Uterus (tissue), 2 donors: Measurements from ENCODE around the gene PARD6B.

ENCODE experiments used
- POLR2A ChIP-seq, 2 donors: fragments of 450-650 bp; IDR thresholded peaks; one replicate each; pipeline ENCODE4 v1.6.1; 2016; ENCODE audit warnings: antibody characterized with exemption in 2 of 2, mild to moderate bottlenecking in 1 of 2, moderate library complexity in 1 of 2
- TF ChIP-seq, protein P1 (sequence below), 4 experiments: fragments of 200-600 bp in 2 of 4; fragments of 450-650 bp in 2 of 4; sonication (generic) in 2 of 4; IDR thresholded peaks; one replicate each; pipeline ENCODE4 v1.5.1; 2016 to 2019; ENCODE audit warnings: antibody characterized with exemption in 4 of 4, mild to moderate bottlenecking in 2 of 4, moderate library complexity in 1 of 4

DNA sequence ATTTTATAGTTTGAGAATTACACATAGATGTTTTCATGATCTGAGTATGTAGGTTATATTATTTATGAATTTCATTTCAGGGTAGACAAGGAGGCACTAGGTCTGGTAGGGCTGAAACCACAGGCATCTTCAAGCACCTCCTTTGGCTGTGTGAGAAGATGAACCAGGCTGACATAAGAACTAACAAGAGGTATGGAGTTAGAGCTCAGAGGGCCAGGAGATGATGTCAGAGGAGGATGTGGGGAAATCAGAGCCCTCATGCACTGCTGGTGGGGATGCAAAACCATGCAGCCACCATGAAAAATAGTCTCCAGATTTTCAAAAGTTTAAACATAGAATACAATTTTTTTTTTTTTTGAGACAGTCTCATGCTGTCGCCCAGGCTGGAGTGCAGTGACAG, 26.4 kb upstream of the PARD6B start:
- TF ChIP-seq, protein P1, sequence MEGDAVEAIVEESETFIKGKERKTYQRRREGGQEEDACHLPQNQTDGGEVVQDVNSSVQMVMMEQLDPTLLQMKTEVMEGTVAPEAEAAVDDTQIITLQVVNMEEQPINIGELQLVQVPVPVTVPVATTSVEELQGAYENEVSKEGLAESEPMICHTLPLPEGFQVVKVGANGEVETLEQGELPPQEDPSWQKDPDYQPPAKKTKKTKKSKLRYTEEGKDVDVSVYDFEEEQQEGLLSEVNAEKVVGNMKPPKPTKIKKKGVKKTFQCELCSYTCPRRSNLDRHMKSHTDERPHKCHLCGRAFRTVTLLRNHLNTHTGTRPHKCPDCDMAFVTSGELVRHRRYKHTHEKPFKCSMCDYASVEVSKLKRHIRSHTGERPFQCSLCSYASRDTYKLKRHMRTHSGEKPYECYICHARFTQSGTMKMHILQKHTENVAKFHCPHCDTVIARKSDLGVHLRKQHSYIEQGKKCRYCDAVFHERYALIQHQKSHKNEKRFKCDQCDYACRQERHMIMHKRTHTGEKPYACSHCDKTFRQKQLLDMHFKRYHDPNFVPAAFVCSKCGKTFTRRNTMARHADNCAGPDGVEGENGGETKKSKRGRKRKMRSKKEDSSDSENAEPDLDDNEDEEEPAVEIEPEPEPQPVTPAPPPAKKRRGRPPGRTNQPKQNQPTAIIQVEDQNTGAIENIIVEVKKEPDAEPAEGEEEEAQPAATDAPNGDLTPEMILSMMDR (IDR thresholded peaks at IDR 0.05): no peak
- TF ChIP-seq POLR2A (IDR thresholded peaks at IDR 0.05): no peak
